Esophagus squamous epithelium (tissue), 4 donors: Measurements from ENCODE around the gene GRIK4.

Experiments
- POLR2A ChIP-seq, 4 donors: fragments of 450-650 bp; IDR thresholded peaks; one replicate each; pipeline ENCODE4 v1.6.1; 2017; ENCODE audit warnings: antibody characterized with exemption in 4 of 4, mild to moderate bottlenecking in 4 of 4, moderate library complexity in 3 of 4
- TF ChIP-seq, protein P1 (sequence below), 6 experiments: fragments of 450-650 bp in 4 of 6; fragments of 200-600 bp in 2 of 6; sonication (generic) in 2 of 6; IDR thresholded peaks; one replicate each; pipeline ENCODE4 v1.5.1; 2016 to 2019; ENCODE audit warnings: antibody characterized with exemption in 6 of 6, mild to moderate bottlenecking in 4 of 6, moderate library complexity in 4 of 6

DNA sequence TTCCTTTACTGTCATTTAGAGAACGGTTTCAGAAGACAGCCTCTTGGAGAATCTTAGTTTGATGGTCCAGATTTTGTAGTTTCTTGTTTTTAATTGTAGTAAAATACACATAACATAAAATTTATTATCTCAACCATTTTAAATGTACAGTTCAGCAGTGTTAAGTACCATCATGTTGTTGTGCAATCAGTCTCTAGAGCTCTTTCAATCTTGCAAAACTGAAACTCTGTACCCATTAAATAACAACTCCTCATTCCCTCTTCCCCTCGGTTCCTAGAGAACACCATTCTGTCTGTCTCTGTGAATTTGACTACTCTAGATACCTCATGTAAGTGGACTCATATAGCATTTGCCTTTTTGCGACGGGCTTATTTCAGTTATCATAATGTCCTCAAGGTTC lies 69.8 kb downstream of the GRIK4 start:
- TF ChIP-seq, protein P1, sequence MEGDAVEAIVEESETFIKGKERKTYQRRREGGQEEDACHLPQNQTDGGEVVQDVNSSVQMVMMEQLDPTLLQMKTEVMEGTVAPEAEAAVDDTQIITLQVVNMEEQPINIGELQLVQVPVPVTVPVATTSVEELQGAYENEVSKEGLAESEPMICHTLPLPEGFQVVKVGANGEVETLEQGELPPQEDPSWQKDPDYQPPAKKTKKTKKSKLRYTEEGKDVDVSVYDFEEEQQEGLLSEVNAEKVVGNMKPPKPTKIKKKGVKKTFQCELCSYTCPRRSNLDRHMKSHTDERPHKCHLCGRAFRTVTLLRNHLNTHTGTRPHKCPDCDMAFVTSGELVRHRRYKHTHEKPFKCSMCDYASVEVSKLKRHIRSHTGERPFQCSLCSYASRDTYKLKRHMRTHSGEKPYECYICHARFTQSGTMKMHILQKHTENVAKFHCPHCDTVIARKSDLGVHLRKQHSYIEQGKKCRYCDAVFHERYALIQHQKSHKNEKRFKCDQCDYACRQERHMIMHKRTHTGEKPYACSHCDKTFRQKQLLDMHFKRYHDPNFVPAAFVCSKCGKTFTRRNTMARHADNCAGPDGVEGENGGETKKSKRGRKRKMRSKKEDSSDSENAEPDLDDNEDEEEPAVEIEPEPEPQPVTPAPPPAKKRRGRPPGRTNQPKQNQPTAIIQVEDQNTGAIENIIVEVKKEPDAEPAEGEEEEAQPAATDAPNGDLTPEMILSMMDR (IDR thresholded peaks at IDR 0.05) = no peak
- TF ChIP-seq POLR2A (IDR thresholded peaks at IDR 0.05) = no peak
